Type B pancreatic cell (in vitro differentiated cells): ENCODE data around the gene DPH6. TPM values are rescaled to one million over a fixed set of nuclear protein-coding genes. Genes with fewer than 3 reads are reported as not detected.

Experiments used
- DNase-seq: peaks from one replicate; pipeline ENCODE4 v3.0.0; 2021; ENCODE audit warnings: mixed read lengths; ENCODE audit not compliant: unreplicated experiment; ENCODE audit errors: extremely low spot score
- H3K27ac Mint-ChIP-seq: 2 replicates; pipeline ENCODE4 v1.8.0; 2021; ENCODE audit warnings: mild to moderate bottlenecking, mixed read lengths
- H3K27me3 Mint-ChIP-seq: 2 replicates; pipeline ENCODE4 v1.8.0; 2021; ENCODE audit warnings: mixed read lengths
- H3K36me3 Mint-ChIP-seq: 2 replicates; pipeline ENCODE4 v1.8.0; 2021; ENCODE audit warnings: mixed read lengths
- H3K4me1 Mint-ChIP-seq: one replicate; pipeline ENCODE4 v1.8.0; 2021; ENCODE audit warnings: mixed read lengths; ENCODE audit not compliant: unreplicated experiment
- H3K4me3 Mint-ChIP-seq: 2 replicates; pipeline ENCODE4 v1.8.0; 2021; ENCODE audit warnings: mild to moderate bottlenecking, mixed read lengths
- H3K9me3 Mint-ChIP-seq: 2 replicates; pipeline ENCODE4 v1.8.0; 2021; ENCODE audit warnings: mixed read lengths
- total RNA-seq: library from RNA; stranded (reverse); gene quantifications from 2 replicates; pipeline ENCODE4 v1.2.1, GENCODE V29; 2021; ENCODE audit warnings: low replicate concordance
- TF ChIP-seq, protein P1 (sequence below): fragments of 200-600 bp; sonication (generic); conservative IDR thresholded peaks from 2 replicates; pipeline ENCODE4 v1.5.0; 2021; ENCODE audit warnings: antibody characterized with exemption, mild to moderate bottlenecking

DPH6 gene
- total RNA-seq, 1 donor from 2014 or later: 13.5 TPM

DNA sequence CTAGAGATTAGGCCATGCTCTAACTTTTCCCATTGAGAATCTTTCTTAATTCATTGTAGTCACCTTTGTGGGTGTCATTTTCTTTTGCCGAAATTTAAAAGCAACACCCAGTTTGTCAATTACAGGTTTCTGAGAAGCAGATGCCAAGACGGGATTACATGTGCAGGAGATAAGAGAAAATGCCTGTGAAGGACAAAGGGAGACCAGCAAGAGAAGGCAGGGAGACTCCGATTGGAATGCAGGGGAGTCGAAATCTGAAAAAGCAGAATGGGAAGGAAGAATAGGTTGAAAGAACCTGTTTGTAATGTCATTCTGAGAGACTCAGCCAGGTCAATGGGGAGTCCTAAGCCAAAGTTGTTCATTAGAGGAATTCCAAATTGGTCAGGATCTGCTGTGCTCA, 3.6 kb upstream of the DPH6 start:
- H3K27me3 Mint-ChIP-seq: no peaks in the 10 kb centered on the region
- peaks cover 5% of the 10 kb centered on the region for H3K9me3 Mint-ChIP-seq
- H3K4me3 Mint-ChIP-seq: no peak overlapping the region
- peaks cover 4% of the 10 kb centered on the region for H3K36me3 Mint-ChIP-seq
- DNase-seq: no peak
- H3K27ac Mint-ChIP-seq: no peak overlapping the region
- TF ChIP-seq, protein P1, sequence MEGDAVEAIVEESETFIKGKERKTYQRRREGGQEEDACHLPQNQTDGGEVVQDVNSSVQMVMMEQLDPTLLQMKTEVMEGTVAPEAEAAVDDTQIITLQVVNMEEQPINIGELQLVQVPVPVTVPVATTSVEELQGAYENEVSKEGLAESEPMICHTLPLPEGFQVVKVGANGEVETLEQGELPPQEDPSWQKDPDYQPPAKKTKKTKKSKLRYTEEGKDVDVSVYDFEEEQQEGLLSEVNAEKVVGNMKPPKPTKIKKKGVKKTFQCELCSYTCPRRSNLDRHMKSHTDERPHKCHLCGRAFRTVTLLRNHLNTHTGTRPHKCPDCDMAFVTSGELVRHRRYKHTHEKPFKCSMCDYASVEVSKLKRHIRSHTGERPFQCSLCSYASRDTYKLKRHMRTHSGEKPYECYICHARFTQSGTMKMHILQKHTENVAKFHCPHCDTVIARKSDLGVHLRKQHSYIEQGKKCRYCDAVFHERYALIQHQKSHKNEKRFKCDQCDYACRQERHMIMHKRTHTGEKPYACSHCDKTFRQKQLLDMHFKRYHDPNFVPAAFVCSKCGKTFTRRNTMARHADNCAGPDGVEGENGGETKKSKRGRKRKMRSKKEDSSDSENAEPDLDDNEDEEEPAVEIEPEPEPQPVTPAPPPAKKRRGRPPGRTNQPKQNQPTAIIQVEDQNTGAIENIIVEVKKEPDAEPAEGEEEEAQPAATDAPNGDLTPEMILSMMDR: no peak
- peaks cover 22% of the 10 kb centered on the region for H3K4me1 Mint-ChIP-seq

DNA sequence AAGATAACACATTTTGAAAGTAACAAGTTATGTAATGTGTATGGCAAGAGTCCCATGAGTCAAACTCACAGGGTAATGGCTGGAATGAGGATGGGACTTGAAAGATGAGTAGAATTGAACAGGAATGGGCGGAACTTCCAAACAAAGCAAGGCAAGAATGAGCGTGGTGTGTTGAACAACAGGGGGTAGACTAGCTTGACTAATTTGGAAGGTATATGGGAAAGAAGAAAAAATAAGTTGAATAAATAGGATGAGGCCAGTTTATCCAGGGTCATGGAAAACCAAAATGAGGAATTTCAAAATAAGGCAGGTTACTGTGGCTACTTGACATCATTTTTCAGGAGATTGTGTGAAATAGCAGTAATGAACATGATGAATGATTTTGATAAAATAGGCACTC, 2.5 kb upstream of the DPH6 start:
- Mint-ChIP-seq H3K4me1 (peaks cover 28% of the 10 kb centered on the region), H3K27me3 (no peaks in the 10 kb centered on the region), H3K9me3 (peaks cover 5% of the 10 kb centered on the region), H3K4me3 (no peak overlapping the region), H3K36me3 (peaks cover 4% of the 10 kb centered on the region), H3K27ac (no peak overlapping the region)
- DNase-seq: no peak
- TF ChIP-seq, protein P1: no peak

DNA sequence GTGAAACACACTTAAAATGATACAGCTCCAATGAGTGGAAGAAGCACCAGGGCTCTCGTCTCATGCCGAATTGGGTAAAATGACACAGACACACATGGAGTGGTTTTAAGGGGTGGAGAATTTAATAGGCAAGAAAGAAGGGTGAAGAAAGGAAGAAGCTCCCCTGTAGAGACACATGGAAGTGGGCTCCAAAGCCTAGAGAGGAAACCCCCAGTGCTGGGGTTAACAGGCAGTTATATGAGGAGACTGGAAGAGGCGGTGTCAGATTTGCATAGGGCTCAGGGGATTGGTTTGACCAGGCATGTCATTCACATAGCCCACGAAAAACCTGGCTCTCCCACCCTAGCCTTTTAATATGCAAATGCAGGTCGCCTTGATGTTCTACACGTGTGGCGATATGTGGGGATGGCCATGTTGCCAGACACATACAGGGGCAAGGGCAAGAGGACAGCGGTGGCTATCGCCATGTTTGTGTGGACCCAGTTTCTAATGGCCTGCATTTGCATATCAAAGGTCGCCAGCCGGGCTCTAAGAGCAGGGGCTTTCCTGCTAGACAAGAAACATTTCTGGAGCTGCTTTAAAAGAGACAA, 1.9 kb upstream of the DPH6 start:
- Mint-ChIP-seq H3K36me3 (peaks cover 4% of the 10 kb centered on the region), H3K4me1 (peaks cover 29% of the 10 kb centered on the region), H3K27me3 (no peaks in the 10 kb centered on the region), H3K27ac (no peak overlapping the region), H3K4me3 (peak overlapping the region; percentile 22), H3K9me3 (peaks cover 5% of the 10 kb centered on the region)
- no peak for DNase-seq
- TF ChIP-seq, protein P1: no peak

DNA sequence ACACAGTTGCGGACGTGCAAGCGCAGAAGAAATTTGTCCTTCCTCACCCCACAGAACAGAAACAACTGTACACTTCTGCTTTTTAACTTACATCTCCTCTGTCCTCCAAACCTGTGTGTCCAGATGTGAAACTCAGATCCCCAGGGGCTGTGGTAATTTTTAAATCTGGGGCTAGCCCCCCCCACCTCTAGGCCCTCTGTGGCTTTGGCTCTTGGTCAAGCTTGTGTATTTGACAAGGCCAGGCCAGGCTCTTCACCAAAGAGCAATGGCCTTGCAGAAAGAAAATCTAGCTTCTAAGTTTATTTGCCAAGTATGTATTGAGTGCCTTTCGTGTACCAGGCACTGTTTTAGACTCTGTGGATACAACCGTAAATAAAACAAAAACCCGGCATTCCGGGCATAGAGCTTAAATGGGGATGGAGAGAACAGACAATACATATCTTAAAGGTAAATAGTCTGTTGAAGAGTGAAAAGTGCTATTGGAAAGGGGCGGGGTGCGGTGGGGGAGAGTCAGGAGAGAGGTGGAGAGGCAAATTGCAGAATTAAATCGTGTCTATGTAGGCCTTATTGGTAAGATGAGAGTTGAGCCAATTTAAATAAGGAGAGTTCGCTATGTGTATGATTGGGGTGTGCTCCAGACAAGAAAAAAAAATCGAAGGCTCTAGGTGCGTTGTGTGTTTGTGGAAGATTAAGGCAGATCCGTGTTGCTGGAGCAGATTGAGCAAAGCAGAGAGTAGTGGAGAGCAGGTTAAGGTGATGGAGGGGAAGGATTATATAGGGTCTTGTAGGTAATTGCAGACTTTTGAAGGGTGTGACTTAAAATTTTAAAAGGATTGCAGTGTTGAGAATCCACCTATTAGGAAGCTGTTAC, 781 bp upstream of the DPH6 start:
- DNase-seq: no peak
- peaks cover 29% of the 10 kb centered on the region for H3K4me1 Mint-ChIP-seq
- peaks cover 4% of the 10 kb centered on the region for H3K36me3 Mint-ChIP-seq

DNA sequence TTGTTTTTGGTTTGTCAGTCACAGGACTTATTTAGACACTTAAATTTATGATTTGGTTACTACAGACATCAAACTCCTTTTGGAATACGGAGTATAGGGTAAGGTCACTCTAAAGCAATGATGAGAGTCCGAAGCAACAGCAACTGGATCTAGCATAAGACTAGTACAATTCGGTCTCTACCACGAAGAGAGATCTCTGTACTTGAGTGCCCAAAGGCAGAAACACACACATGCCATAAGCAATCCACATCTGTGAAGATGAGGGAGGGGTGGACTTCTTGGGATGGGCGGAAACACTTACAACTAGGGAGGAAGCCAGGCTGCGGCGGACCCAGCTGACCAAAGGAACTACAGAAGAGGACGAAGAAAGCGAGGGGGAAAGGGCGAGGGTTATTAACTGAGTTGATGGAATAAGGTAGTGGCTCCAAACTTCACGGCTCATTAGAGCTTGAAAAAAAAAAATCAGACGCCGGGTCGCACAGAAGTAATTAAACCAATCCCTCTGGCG, 595 bp downstream of the DPH6 start:
- H3K27ac Mint-ChIP-seq: peak overlapping the region; percentile 97
- H3K9me3 Mint-ChIP-seq: peaks cover 5% of the 10 kb centered on the region
- no peak for DNase-seq
- H3K36me3 Mint-ChIP-seq: peaks cover 4% of the 10 kb centered on the region
- H3K4me1 Mint-ChIP-seq: peaks cover 29% of the 10 kb centered on the region
- TF ChIP-seq, protein P1: no peak
- H3K27me3 Mint-ChIP-seq: no peaks in the 10 kb centered on the region
- H3K4me3 Mint-ChIP-seq: peak overlapping the region; percentile 98

More for the DNA sequence above, 781 bp upstream of the DPH6 start:
- peak overlapping the region; percentile 98 for H3K4me3 Mint-ChIP-seq
- no peaks in the 10 kb centered on the region for H3K27me3 Mint-ChIP-seq
- peaks cover 5% of the 10 kb centered on the region for H3K9me3 Mint-ChIP-seq
- TF ChIP-seq, protein P1: no peak
- H3K27ac Mint-ChIP-seq: peak overlapping the region; percentile 97
